Limb (tissue), 2 donors: ENCODE measurements around the gene DDX3X.
A peak's percentile ranks its signal among the peaks of the same experiment; 100 is the strongest.
"Not testable (repeated sequence)": the region's sequence is repeated elsewhere in the genome, so short reads cannot be mapped to it uniquely, and the experiment has no call there.

Source experiments
- DNase-seq, 2 donors: peaks; one replicate each; pipeline ENCODE4 v3.0.0-alpha.2; 2016; ENCODE audit errors: extremely low spot score in 2 of 2

Gene DDX3X

GRCh38 chrX:41333744-41334362 lies at the start of gene DDX3X:
DDX3X (plus strand) TSS chrX:41334162; CDS start chrX:41334253, 91 bp downstream.
- peak; percentile 78 to 88 for DNase-seq

- not testable (repeated sequence) for DNase-seq
Measured at GRCh38 chrX:41285928-41286327, 48.0 kb upstream of the DDX3X start.

- no peak for DNase-seq
Measured at GRCh38 chrX:41288641-41289040, 45.3 kb upstream of the DDX3X start.

GRCh38 chrX:41289095-41289494 lies 44.9 kb upstream of the DDX3X start:
- no peak for DNase-seq

GRCh38 chrX:41291309-41291708 lies 42.7 kb upstream of the DDX3X start:
- no peak for DNase-seq

- DNase-seq, result no peak
Measured at GRCh38 chrX:41293269-41293668, 40.7 kb upstream of the DDX3X start.

- DNase-seq, result no peak
Measured at GRCh38 chrX:41300758-41301437, 33.1 kb upstream of the DDX3X start.

- no peak for DNase-seq
Measured at GRCh38 chrX:41301438-41301824, 32.5 kb upstream of the DDX3X start.

- no peak for DNase-seq
Measured at GRCh38 chrX:41302370-41302769, 31.6 kb upstream of the DDX3X start.

- DNase-seq, result no peak
Measured at GRCh38 chrX:41303013-41303412, 30.9 kb upstream of the DDX3X start.

GRCh38 chrX:41304178-41304577 lies 29.8 kb upstream of the DDX3X start:
- no peak for DNase-seq

- no peak for DNase-seq
Measured at GRCh38 chrX:41308884-41309647, 24.9 kb upstream of the DDX3X start.

GRCh38 chrX:41312786-41313185 lies 21.2 kb upstream of the DDX3X start:
- no peak for DNase-seq

GRCh38 chrX:41313419-41313818 lies 20.5 kb upstream of the DDX3X start:
- DNase-seq, result no peak

GRCh38 chrX:41314204-41314603 lies 19.8 kb upstream of the DDX3X start:
- no peak for DNase-seq

GRCh38 chrX:41314881-41315280 lies 19.1 kb upstream of the DDX3X start:
- DNase-seq, result no peak

- DNase-seq, result not testable (repeated sequence)
Measured at GRCh38 chrX:41316266-41316665, 17.7 kb upstream of the DDX3X start.

- DNase-seq, result no peak
Measured at GRCh38 chrX:41317477-41318208, 16.3 kb upstream of the DDX3X start.

GRCh38 chrX:41320393-41320792 lies 13.6 kb upstream of the DDX3X start:
- DNase-seq, result no peak

GRCh38 chrX:41322821-41323603 lies 10.9 kb upstream of the DDX3X start:
- DNase-seq, result no peak

- no peak for DNase-seq
Measured at GRCh38 chrX:41326431-41326830, 7.5 kb upstream of the DDX3X start.
